HG03575 (cell line): ENCODE measurements around the gene EMC8.

ENCODE experiments used
- ATAC-seq: cut with Tn5 transposase; IDR thresholded peaks from one replicate; pipeline ENCODE4 v1.9.1; 2021; ENCODE audit not compliant: unreplicated experiment, insufficient number of reproducible peaks, low FRiP score; ENCODE audit errors: extremely low read depth

The EMC8 gene

DNA sequence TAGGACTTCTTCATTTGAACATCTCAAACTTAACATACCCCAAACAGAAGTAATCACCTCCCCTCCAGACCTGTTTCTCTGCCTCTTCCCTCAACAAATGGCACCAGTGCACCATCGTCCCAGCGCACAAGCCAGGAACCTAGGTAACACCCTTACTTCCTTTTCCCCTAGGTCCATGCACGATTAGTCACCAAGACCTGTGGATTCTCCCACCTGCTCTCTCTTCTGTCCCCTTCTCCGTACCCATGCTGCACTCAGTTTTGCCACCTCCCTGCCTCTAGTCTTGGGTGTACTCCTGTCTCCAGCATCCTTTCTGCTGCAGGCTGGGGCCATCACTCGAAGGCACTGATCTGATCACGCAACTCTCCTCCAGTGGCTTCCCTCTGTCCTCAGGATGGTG, 3.2 kb downstream of the EMC8 start:
- ATAC-seq: no peak

GRCh38 chr16:85794696-85795095, 4.6 kb downstream of the EMC8 start:
- no peak for ATAC-seq

GRCh38 chr16:85793662-85794298, 5.6 kb downstream of the EMC8 start:
- no peak for ATAC-seq

- ATAC-seq: no peak
Measured at GRCh38 chr16:85789773-85790172, 9.6 kb downstream of the EMC8 start.

- ATAC-seq: no peak
Measured at GRCh38 chr16:85788819-85789218, 10.5 kb downstream of the EMC8 start.

GRCh38 chr16:85785927-85786326, 13.4 kb downstream of the EMC8 start:
- no peak for ATAC-seq

GRCh38 chr16:85784813-85785212, 14.5 kb downstream of the EMC8 start:
- ATAC-seq: no peak

GRCh38 chr16:85783441-85783840, 15.9 kb downstream of the EMC8 start:
- ATAC-seq: no peak

GRCh38 chr16:85782451-85782850, 16.9 kb downstream of the EMC8 start:
- no peak for ATAC-seq

GRCh38 chr16:85781695-85782370, 17.5 kb downstream of the EMC8 start:
- no peak for ATAC-seq

DNA sequence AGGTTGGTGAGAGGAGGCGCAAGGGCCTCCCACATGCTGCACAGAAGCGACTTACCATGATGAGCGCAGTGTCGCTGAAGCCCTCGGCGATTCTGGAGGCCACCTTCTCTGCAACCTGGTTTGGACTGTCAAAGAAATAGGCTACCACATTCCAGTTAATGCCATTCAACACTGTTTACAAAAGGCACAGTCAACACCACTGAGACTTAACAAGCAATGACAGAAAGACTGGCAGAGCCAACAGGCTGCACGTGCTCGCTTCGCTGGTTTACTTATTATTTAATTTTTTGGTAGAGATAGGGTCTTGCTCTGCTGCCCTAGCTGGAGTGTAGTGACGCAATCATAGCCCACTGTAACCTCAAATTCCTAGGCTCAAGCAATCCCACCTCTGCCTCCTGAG, 18.2 kb downstream of the EMC8 start:
- ATAC-seq: no peak

GRCh38 chr16:85780281-85780680, 19.1 kb downstream of the EMC8 start:
- no peak for ATAC-seq

GRCh38 chr16:85778873-85779272, 20.5 kb downstream of the EMC8 start:
- no peak for ATAC-seq

DNA sequence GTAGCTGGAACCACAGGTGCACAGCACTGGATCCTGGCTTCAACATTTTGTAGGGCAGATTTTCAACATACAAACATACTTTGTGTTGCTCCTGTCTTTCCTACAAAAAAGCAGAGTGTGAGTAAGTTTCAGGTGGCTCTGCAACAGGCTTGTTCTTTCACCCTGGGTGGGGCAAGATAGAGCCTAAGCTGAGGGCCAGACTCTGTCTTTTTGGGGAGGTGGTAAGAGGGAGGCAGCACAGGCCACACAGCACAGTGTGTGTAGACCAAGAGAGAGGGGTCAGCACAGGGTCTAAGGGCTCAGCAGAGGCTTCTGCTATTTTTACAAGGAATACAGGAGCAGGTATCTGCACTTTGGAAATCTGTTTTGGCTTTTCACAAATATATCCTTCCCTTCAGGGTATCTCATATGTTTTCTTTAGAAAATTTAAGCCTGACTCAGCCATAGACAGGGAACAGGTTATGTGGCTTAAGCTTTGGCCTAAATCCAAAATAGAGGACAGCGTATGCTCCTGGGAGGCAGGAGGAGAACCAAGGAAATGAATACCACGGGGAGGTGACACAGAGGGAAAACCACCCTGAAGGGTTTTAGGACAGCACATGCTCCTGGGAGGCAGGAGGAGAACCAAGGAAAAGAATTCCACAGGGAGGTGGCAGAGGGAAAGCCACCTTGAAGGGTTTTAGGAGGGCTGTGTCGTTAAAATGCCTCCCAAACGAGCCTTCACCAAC, 21.6 kb downstream of the EMC8 start:
- no peak for ATAC-seq

DNA sequence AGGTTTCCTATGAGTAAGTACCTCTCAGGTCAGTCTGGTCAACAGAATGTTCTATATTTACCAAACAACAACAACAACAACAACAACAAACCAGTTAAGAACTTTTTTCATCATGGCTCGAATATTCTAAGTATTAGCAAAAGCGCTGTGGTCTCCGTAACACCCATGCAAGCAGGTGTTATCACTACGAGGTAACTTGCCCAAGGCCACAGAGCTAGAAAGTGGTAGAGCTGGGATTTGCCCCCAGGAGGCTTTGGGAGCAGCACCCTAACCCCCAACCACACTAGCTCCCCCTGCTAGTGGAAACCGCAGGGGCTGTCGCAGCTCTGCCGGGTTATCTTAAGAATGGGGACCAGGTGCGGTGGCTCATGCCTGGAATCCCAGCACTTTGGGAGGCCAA, 24.5 kb downstream of the EMC8 start:
- ATAC-seq: no peak

DNA sequence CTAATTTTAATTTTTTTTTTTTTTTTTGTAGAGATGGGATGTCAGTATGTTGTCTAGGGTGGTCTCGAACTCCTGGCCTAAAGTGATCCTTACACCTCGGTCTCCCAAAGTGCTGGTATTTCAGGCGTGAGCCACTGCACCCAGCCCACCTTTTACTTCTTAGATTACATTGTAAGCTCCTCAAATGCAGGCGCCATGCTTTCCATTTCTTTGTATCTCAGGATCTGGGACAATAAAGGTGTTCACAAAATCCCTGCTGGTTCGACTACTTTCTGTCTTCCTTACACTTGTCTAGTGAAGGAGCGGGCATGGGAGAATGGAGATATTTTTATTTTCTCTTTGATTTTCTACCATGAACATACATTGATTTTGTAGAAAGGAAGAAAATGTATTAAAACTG, 25.2 kb downstream of the EMC8 start:
- ATAC-seq: no peak

- ATAC-seq: no peak
Measured at GRCh38 chr16:85773044-85773443, 26.3 kb downstream of the EMC8 start.

- ATAC-seq: no peak
Measured at GRCh38 chr16:85770741-85771140, 28.6 kb downstream of the EMC8 start.

DNA sequence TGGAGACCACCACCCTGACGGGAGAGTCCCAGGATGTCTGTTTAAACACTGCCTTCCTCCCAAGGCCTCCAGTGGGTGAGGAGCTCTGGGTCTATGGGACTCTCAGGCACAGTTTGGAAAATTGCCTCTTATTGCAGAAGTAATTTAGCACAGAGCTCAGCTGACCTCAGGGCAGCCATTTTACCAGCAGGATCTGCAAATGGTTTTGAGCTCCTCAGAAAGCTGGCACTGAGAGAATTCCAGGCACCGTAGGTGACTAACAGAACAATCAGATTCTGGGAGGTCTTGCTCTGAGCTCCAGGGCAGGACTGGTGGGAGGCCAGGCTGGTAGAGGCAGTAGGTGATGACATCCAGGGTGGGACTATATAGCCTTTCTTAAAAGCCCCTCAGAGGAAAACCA, 31.1 kb downstream of the EMC8 start:
- ATAC-seq: no peak

DNA sequence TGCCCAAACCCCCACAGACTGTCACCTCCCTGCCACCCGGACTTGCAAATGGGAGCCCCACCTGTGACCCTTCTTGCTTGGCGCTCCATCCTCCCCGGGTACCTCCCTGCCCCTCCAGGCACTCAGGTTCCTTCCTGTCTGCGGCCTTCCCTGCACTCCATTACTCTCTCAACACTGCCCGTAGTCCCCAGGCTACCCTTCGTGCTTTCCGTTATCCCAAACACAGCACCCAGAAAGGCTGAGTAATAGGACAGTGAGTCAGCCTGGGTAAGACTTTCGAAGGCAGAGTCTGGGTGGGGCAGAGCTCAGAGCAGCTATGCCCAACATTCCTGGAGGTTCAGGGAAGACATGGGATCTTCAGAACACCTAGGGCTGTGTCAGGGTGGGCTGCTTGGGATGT, 31.8 kb downstream of the EMC8 start:
- ATAC-seq: no peak
